CD1c-positive myeloid dendritic cell (primary cell): Measurements from ENCODE around the gene FER.
"Not testable (repeated sequence)": the region's sequence is repeated elsewhere in the genome, so short reads cannot be mapped to it uniquely, and the experiment has no call there.

Source experiments
- DNase-seq: peaks from one replicate; pipeline ENCODE4 v3.0.0-alpha.2; 2016; ENCODE audit errors: extremely low spot score

The FER gene

DNA sequence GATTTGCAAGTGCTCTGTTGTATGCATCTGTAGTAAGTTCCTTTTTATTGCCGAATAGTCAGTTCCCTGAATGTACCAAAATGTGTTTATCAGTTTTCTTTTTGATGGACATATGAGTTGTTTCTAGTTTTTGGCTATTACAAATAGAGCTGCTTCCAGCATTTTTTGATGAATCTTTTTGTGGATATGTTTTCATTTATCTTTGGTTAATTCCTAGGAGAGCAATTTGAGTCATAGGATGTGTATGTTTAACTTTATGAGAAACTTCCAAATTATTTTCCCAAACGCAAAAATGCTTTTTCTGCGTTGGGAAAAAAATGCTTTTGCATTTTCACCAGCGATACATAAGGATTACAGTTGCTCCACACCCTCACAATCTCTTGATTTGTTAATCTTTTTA lies 287.7 kb downstream of the FER start:
- DNase-seq: no peak

DNA sequence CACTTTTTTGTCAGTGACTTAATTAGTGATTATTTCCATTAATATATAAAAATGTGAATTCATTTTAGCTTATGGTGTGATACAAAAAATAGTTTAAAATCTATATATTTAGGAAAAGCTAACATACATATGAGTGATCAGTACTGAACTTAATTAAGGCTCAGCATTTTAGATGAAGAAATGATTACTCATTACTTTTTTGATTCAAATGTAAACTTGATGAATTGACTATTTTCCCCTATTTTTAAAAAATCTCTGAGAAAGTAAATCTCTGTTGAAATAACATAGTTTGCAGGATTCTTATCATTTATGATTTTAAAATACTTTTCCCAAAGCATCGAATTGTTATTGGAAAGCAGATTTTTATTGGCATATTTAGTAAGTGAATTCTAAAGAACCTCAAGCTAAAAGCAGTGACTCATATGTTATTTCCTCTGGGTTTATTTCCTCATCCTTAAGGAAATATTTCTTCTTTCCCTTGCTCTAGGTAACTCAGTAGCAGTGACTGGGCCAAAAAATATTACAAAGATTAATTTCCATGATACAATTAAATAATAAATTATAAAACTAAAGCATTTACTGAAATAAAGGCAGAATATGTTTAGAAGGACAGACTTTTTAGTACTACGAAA lies 290.6 kb downstream of the FER start:
- no peak for DNase-seq

DNA sequence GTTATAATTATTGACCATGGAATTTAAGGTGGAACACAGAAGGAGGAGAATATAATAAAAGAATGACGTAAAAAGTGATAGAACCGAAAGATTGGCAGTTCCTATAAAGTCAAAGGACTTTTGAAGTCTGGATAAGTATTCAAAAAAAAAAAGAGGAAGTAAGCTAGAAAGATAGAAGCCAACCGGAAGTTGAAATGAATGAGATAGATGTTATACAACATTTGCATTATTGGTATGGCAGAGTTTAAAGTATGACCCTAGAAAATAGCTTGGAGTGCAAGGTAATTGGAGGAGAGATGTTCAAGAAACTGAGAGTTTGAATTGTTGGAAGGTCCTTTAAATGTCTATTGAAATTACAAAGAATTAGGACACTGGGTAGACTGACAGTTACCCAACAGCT lies 293.6 kb downstream of the FER start:
- DNase-seq: no peak

DNA sequence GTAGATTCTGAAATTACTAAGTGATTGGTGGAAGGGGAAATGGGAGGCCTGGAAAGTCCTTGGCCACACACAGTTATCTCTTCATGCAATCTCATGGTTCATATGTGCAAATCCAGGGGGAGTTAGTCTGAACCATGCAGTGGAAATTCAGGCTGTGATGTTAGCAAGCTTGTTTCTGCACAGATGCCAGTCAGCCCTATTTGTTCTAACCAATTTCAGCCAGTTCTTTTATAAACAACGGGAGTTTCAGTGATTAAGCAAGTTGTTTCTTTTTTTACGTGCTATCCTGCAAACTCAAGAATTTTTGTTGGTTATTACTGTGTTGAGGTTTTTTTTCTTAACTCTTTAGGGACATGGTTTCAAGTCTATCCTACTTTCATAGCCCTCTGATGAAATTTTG lies 298.0 kb downstream of the FER start:
- no peak for DNase-seq

DNA sequence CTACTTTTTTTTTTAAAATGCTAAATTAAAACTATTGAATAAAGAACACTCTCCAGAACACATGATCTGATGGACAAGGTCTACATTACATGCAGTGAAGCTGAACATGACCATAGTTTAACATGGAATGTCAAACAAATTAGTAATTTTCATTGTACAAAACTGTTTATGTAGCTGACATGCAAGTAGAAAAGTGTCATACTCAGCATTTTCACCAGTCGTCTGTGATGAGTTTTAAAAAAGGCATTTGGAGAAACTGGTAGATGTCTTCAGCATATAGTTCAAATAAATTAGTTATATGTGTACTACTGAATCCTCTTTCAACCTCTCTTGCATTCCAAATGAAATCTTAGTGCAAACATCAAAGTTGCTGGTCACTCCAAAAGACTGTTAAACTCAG lies 301.9 kb downstream of the FER start:
- no peak for DNase-seq

DNA sequence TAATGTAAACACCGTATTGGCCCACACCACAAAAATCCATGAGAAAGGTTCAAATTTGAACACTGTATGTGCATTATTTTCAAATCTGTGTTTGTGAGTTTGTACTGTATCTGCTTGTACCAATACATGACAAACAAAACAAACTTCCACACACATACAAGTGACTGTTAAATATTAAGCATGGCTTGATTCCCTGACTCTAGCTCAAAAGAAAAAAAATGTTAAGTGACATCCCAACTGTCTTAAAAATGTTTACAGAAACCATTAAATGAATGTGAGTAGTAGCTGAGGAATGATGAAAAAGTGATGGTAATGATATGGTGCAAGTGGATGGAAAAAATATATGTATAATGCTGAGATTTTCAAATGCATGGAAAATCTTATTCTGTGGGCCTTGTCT lies 302.6 kb downstream of the FER start:
- DNase-seq: not testable (repeated sequence)

DNA sequence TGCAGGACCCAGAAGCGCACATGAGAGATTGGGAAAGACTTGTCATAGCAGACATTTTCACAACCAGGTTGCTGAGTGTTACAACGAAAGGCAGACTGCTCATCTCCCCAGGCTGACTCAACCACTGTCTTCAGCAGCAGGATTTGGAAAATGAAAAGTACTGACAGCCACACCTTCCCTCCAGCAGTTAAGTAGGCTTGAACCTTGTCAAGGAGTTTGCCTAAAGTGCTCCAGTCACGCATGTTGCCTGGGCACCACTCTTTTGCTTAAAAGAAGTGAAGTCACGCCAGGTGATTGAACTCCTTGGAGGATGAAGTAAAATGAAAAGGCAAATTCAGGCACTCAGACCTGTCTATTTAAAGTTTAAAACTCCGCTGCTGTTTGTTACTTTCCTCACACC lies 304.5 kb downstream of the FER start:
- not testable (repeated sequence) for DNase-seq

DNA sequence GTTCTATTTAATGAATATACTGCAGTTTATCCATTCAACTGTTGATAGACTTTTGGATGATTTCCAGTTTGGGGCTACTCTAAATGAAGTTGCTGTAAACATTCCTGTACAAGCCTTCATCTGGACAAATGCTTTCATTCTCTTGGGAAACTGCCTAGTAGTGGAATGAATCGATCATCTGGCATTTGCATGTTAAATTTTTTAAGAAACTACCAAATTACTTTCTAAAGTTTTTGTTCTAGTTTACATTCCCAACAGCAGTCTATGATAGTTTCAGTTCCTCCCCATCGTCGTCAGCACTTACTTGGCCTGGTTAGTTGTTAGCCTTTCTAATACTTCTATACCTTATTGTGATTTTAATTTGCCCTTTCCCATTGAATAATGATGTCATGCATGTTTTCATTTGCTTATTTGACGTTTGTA lies 306.3 kb downstream of the FER start:
- DNase-seq: no peak

DNA sequence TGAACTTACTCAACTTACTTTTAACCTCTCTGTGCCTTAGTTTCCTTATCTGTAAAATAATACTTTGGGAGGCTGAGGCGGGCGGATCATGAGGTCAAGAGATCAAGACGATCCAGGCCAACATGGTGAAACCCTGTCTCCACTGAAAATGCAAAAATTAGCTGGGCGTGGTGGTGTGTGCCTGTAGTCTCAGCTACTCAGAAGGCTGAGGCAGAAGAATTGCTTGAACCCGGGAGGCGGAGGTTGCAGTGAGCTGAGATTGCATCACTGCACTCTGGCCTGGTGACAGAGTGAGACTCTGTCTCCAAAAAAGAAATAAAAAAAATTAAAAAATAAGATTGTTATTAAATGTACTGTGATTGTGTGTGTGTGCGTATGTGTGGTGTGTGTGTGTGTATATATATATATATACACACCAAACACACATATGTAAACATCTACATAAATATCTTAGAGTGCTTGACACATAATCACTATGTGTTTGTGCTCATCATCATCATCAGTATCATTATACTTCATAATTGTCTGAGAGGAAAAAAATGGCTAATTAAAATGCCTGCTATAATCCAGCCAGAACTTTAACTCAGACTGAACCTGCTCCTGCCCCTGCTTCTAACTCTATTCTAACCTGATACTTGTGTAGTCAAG lies 312.8 kb downstream of the FER start:
- no peak for DNase-seq

DNA sequence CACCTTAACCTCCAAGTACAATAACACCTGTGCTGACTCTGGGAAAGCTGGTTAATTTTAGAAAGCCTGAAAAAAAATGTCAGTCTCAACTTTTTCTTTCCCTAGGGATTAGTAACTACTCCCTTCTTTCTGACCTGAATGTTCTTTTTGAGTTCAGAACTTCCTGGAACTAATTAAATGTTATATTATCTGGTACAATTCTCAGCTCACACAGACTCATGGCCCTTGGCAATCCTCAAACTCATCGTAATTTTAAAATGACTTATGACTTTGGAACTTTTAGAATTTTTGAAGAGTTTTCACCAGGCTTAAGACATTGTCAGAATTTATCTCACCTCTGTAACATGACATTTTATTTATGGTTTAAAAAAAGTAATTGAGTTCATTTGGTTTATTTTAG lies 315.0 kb downstream of the FER start:
- no peak for DNase-seq

DNA sequence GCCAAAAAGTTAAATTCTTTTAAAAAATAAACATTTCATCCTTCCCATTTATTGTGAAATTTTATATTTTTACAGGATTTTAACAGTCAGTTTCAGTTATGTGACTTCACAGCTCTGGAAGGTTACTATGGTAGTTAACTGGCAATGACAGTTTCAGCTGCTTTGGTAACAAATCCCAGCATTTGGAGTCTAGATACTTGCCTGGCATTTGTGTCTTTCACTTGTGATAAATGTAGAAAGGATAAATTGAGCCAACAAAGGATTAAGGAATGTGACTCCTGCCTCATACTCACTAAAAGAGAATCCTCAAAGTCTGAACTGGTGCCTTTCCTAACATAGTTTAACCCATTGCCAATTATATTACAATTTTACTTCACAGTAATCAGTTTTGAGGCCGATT lies 315.5 kb downstream of the FER start:
- DNase-seq: no peak

DNA sequence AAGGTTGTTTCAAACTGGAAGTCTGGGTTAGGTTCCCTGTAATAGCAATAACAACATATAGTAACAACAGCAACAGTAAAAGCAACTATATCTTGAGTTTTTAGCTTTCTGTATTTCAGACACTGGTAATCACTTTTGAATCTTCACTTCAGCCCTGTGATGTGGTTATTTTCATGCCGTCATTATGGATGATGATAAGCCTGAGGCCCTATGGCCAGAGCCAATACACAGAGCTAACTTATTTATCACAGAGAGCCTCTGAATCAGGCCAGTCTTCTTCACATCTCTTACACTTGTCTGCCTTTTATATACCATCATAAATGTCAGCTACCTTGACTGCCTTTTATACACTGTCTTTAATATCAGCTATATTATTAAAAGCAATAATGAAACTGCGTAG lies 329.0 kb downstream of the FER start:
- DNase-seq: no peak

DNA sequence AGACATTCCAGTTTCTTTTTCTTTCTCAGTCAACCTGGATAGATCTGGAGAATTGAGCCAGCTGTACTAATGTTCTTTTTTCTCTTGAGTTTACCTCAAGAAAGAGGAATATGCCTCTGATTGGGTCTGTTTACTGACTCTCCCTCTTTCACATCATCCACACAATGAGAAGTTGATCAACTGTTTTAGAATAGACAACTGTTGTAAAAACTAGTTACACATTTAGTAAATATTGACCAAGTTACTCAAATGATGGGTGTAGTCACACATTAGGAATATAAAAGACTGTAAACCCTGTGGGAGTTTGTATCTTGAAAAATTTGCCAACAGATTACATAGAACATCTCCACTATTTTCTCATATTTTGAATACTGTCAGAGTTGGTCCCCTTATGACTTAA lies 330.8 kb downstream of the FER start:
- DNase-seq: no peak

DNA sequence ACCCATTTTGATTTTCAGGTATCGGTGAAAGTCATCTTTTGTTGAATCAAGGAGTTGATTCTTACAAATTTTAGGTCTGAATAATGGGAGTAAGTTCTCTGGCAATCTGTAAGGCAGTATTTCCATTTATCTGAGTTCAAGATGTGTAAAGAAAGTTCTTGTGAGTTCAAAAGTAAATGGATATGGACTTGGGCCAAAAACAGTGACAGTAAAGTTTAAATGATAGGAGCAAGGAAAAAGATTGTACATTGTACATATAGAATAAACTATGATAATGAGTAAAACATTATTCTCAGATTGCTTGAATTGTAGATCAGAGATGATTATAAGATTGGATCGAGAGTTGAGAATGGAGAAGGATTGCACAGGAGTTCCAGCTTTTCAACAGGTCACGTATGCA lies 332.8 kb downstream of the FER start:
- DNase-seq: no peak

DNA sequence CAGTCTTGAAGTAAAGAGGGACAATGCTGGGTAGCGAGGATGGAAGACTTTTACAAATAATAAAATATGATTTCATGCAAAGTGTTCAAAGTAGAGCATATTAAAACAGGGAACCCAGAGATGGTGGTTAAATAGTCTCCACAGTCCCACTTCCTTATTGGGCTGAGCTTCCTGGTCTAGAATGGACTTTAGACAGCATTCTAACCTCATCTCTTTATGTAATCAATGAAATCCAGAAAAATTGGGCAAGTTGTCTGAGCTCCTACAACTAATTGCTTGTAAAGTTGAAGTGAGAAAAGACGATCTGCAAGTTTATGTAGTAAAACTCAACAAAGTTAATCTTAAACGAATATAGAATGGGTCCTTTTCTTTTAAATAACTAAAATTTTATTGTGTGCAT lies 333.2 kb downstream of the FER start:
- no peak for DNase-seq

DNA sequence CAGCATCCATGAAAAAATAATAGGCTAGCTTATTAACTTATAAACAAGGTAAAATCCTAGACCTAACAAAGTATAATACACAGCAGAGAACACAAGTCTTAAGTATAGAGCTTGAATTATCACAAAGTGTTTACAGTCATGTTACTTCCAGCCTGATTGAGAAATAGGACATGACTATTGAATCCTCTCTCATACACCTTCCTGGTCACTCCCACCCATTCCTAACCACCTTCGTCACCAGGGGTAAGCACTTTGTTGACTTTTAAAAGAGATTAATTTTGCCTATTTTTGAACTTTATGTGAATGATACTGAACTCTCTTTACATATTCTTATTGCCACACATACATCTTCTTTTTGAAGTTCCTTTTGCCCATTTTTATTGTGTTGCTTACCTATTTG lies 336.2 kb downstream of the FER start:
- DNase-seq: no peak

DNA sequence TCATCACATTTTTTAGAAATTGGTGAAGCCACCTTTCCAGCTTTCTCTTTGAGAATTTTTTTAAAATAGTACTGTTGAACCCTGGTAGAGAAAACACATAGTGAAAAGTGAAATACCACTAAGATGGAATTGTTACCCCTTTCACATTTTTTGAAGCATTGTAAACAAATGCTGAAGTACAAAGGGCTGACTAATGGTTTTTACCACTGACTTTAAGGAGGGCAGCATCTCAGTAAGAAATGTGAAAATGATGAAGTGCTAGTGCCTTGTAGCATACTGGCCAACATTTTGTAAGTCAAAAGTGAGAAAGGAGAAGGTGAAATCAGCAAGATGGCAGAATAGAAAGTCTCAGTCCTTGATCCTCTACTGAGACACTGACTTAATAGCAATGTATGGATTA lies 341.5 kb downstream of the FER start:
- no peak for DNase-seq

DNA sequence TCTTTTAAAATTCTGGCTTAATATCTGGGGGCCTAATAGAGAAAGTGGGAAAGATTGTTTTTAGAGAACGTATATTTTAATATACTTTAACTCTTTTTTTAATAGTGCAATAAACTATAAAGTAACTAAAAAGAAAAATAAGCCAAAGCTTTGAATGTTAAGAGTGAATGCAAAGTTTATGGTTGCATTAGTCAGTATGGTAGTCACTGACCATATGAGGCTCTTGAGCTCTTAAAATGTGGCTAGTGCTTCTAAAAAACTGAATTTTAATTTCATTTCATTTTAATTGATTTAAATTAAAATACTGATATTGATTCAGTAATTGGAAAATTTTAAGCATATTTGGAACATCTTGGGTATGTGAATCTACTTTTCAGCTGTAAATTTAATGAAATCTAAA lies 351.4 kb downstream of the FER start:
- no peak for DNase-seq

DNA sequence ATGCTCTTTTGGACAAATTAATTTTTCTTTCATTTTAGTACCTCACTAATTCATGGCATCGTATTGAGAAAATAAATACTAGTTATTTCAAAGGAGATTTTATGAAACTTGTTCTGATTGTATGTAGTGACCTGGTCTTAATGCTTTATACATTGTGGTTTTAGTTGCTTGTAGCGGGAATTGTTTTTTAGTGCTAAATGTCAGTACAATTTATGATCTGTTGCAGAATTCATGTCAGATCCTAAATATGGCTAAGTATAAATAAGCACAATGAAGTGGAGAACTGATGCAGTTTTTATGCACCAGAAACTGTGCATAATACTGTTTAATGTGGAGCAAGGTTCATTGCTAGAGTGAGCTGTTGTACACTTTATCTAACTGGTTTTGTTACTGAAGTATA lies 353.3 kb downstream of the FER start:
- DNase-seq: no peak

DNA sequence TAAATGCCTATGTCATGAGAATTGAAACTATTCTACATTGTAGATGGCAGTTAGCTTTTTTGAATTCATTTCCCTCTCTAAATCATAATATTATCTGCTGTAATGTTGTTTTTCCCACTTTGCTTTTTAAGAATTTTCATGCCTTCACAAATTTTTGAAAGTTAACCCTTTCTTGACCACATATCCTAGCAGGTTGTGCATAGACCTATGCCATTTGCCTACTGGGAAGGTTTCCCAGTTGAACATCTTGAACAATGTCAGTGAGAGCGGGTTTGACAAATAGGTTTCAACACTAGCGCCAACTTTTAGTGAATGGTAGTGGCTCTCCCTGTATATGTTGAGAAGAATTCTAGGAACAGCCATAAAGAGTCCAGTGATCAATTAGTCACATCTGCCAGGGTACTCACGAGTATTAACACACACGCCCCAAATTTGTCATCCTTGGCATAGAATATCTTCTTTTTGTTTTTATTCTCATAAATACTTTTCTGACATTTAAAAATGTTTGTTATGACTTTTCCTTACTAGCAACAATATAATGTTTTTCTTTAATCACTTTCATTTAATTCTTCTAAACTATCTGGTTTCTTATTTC lies 354.5 kb downstream of the FER start:
- no peak for DNase-seq

DNA sequence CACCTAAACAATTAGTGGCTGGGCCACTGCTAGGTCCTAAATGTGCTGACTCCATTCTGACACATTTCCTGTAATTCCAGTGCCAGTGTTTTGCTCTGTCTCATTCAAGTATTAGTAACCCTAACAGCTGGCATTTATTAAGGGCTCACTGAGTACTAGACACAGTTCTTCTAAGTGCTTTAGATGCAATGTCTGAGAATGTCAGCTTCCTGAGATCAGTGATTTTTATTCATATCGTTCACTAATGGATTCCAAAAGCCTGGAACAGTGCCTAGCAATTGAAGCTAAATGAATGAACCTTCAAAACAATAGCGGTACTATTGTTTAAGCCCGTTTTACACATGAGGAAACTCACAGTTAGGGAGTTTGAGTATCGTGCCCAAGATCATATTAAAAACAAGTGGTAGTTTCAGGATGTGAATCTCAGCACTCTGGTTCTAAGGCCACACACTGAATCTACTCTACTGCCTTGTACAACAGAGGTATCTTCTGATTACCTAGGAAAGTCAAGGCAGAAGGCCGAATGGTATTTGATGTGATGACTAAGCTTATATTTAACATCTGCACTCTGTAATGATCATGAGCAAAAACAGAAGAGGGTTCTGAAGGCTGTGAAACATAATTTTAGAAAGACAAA lies 358.1 kb downstream of the FER start:
- no peak for DNase-seq

DNA sequence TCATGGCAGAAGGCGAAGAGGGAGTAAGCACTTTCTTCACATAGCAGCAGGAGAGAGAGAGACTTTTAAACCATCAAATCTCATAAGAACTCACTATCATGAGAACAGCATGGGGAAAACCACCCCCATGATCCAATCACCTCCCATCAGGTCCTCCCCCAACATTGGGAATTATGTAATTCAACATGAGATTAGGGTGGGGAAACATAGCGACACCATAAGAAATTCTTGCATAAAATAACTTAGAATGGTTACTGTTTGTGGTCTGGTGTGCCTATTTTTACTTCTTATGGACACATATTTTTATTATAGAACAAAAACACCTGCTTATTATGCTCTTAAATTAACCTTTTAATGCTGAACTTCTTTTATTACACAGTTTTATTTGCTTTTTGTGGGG lies 364.0 kb downstream of the FER start:
- no peak for DNase-seq

DNA sequence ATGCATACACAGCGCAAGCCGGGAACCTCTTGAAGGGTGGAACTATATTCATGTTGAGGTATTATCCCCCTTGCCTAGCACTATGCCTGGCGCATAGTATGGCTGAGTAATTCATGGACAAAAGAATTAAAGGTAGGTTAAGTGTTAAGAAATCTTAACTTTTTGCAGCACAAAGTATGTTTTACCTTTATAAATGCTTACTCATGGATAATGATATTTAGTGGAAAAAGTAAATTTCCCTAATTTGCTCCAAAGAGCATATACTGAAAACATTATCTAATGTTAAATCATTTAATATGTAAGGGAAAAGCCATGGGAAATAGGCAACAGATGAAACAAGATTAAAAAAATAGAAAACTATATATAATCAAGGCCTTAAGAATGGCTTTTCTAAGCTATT lies 365.9 kb downstream of the FER start:
- no peak for DNase-seq
